ENCODE measurements around the gene MRFAP1L1.

- TF ChIP-seq CTCF (conservative IDR thresholded peaks at IDR 0.05; ENCODE audit: low read depth in 2 of 2) (no peak), EZH2 (IDR thresholded peaks at IDR 0.05; ENCODE audit: low read depth, unreplicated experiment) (no peak), REST (IDR thresholded peaks at IDR 0.05; ENCODE audit: unreplicated experiment) (no peak), EZH2phosphoT487 (IDR thresholded peaks at IDR 0.05; ENCODE audit: unreplicated experiment) (no peak)
Observed at GRCh38 chr4:6692379-6692778, 17.3 kb downstream of the MRFAP1L1 start.
